Activated T-helper 17 cell treated with anti-CD3 and anti-CD28 coated beads, Interleukin-2, amount 50 U/mL, for 72 hours (primary cell): ENCODE data around the gene ORC2. TPM values are rescaled to one million over a fixed set of nuclear protein-coding genes. Genes with fewer than 3 reads are reported as not detected.
"Not testable (repeated sequence)": the region's sequence is repeated elsewhere in the genome, so short reads cannot be mapped to it uniquely, and the experiment has no call there.

ENCODE experiments used
- ATAC-seq: fragments of 150-1000 bp; cut with Tn5 transposase; replicated peaks from 2 replicates; pipeline ENCODE4 v1.10.0; 2021; ENCODE audit warnings: mild to moderate bottlenecking, moderate library complexity
- H3K27ac Mint-ChIP-seq: one replicate; pipeline ENCODE4 v1.8.0; 2022; ENCODE audit warnings: mixed read lengths
- H3K27me3 Mint-ChIP-seq: one replicate; pipeline ENCODE4 v1.8.0; 2022; ENCODE audit warnings: mixed read lengths
- H3K36me3 Mint-ChIP-seq: one replicate; pipeline ENCODE4 v1.8.0; 2022; ENCODE audit warnings: low read depth, mild to moderate bottlenecking, mixed read lengths
- H3K4me1 Mint-ChIP-seq: one replicate; pipeline ENCODE4 v1.8.0; 2022; ENCODE audit warnings: mixed read lengths
- H3K4me3 Mint-ChIP-seq: one replicate; pipeline ENCODE4 v1.8.0; 2022; ENCODE audit warnings: mild to moderate bottlenecking, mixed read lengths
- H3K9me3 Mint-ChIP-seq: one replicate; pipeline ENCODE4 v1.8.0; 2022; ENCODE audit warnings: mixed read lengths
- total RNA-seq, 2 donors: library from RNA; stranded (reverse); gene quantifications; one replicate each; pipeline ENCODE4 v1.2.3, GENCODE V29; 2022

ORC2 gene
- total RNA-seq, 2 donors from 2014 or later, result 58.4 to 59.3 TPM

GRCh38 chr2:200963918-200964252 lies 425 bp upstream of the ORC2 start:
- not testable (repeated sequence) for H3K9me3 Mint-ChIP-seq, H3K27me3 Mint-ChIP-seq
- H3K4me1 Mint-ChIP-seq, result peaks cover 37% of the 10 kb centered on the region
- H3K27ac Mint-ChIP-seq, result peak overlapping the region; percentile 95
- H3K36me3 Mint-ChIP-seq, result peaks cover 27% of the 10 kb centered on the region
- peak overlapping the region; percentile 98 for H3K4me3 Mint-ChIP-seq
- ATAC-seq, result peak; percentile 16

- Mint-ChIP-seq H3K9me3 (no peaks in the 10 kb centered on the region), H3K4me1 (peaks cover 27% of the 10 kb centered on the region), H3K4me3 (peak overlapping the region; percentile 98), H3K27me3 (no peaks in the 10 kb centered on the region), H3K27ac (peak overlapping the region; percentile 95), H3K36me3 (peaks cover 38% of the 10 kb centered on the region)
- ATAC-seq, result peak; percentile 19
These were observed 693 bp downstream of the ORC2 start for GRCh38 chr2:200962811-200963123.

- H3K4me1 Mint-ChIP-seq, result peaks cover 24% of the 10 kb centered on the region
- H3K4me3 Mint-ChIP-seq, result peak overlapping the region; percentile 98
- H3K27ac Mint-ChIP-seq, result peak overlapping the region; percentile 16
- H3K36me3 Mint-ChIP-seq, result peaks cover 49% of the 10 kb centered on the region
- H3K27me3 Mint-ChIP-seq, result no peaks in the 10 kb centered on the region
- H3K9me3 Mint-ChIP-seq, result no peaks in the 10 kb centered on the region
- no peak for ATAC-seq
These were observed 1.8 kb downstream of the ORC2 start for GRCh38 chr2:200961674-200962073.

- Mint-ChIP-seq H3K27ac (no peak overlapping the region), H3K4me3 (no peak overlapping the region), H3K36me3 (peaks cover 96% of the 10 kb centered on the region), H3K27me3 (no peaks in the 10 kb centered on the region), H3K4me1 (peaks cover 4% of the 10 kb centered on the region), H3K9me3 (no peaks in the 10 kb centered on the region)
- ATAC-seq, result no peak
These were observed 13.1 kb downstream of the ORC2 start for GRCh38 chr2:200950378-200950777.

- Mint-ChIP-seq H3K9me3 (no peaks in the 10 kb centered on the region), H3K27me3 (no peaks in the 10 kb centered on the region), H3K4me3 (peak overlapping the region; percentile 42), H3K36me3 (peaks cover 99% of the 10 kb centered on the region), H3K27ac (peak overlapping the region; percentile 86), H3K4me1 (peaks cover 22% of the 10 kb centered on the region)
- ATAC-seq, result no peak
These were observed 18.1 kb downstream of the ORC2 start for GRCh38 chr2:200945395-200945729.

GRCh38 chr2:200944467-200945394 lies 18.7 kb downstream of the ORC2 start:
- peak overlapping the region; percentile 42 for H3K4me3 Mint-ChIP-seq
- H3K27ac Mint-ChIP-seq, result peak overlapping the region; percentile 86
- H3K9me3 Mint-ChIP-seq, result no peaks in the 10 kb centered on the region
- ATAC-seq, result peak; percentile 89
- H3K4me1 Mint-ChIP-seq, result peaks cover 22% of the 10 kb centered on the region
- peaks cover 99% of the 10 kb centered on the region for H3K36me3 Mint-ChIP-seq
- H3K27me3 Mint-ChIP-seq, result no peaks in the 10 kb centered on the region

GRCh38 chr2:200943527-200944105 lies 19.8 kb downstream of the ORC2 start:
- peak overlapping the region; percentile 42 for H3K4me3 Mint-ChIP-seq
- H3K27ac Mint-ChIP-seq, result peak overlapping the region; percentile 86
- peaks cover 99% of the 10 kb centered on the region for H3K36me3 Mint-ChIP-seq
- H3K4me1 Mint-ChIP-seq, result peaks cover 22% of the 10 kb centered on the region
- no peaks in the 10 kb centered on the region for H3K27me3 Mint-ChIP-seq
- no peaks in the 10 kb centered on the region for H3K9me3 Mint-ChIP-seq
- peak; percentile 70 for ATAC-seq

- ATAC-seq, result no peak
- no peaks in the 10 kb centered on the region for H3K9me3 Mint-ChIP-seq
- H3K4me1 Mint-ChIP-seq, result peaks cover 13% of the 10 kb centered on the region
- H3K27me3 Mint-ChIP-seq, result no peaks in the 10 kb centered on the region
- H3K27ac Mint-ChIP-seq, result no peak overlapping the region
- no peak overlapping the region for H3K4me3 Mint-ChIP-seq
- peaks cover 98% of the 10 kb centered on the region for H3K36me3 Mint-ChIP-seq
These were observed 23.6 kb downstream of the ORC2 start for GRCh38 chr2:200939832-200940231.

- Mint-ChIP-seq H3K4me1 (peaks cover 7% of the 10 kb centered on the region), H3K27ac (no peak overlapping the region), H3K9me3 (no peaks in the 10 kb centered on the region), H3K36me3 (peaks cover 84% of the 10 kb centered on the region), H3K27me3 (no peaks in the 10 kb centered on the region), H3K4me3 (no peak overlapping the region)
- ATAC-seq, result no peak
These were observed 32.4 kb downstream of the ORC2 start for GRCh38 chr2:200930947-200931626.

GRCh38 chr2:200929334-200930249 lies 33.9 kb downstream of the ORC2 start:
- peak overlapping the region; percentile 20 for H3K4me3 Mint-ChIP-seq
- peak; percentile 96 for ATAC-seq
- H3K9me3 Mint-ChIP-seq, result no peaks in the 10 kb centered on the region
- peaks cover 7% of the 10 kb centered on the region for H3K4me1 Mint-ChIP-seq
- H3K27me3 Mint-ChIP-seq, result no peaks in the 10 kb centered on the region
- H3K36me3 Mint-ChIP-seq, result peaks cover 84% of the 10 kb centered on the region
- H3K27ac Mint-ChIP-seq, result peak overlapping the region; percentile 41

- H3K4me3 Mint-ChIP-seq, result peak overlapping the region; percentile 24
- peaks cover 94% of the 10 kb centered on the region for H3K36me3 Mint-ChIP-seq
- H3K4me1 Mint-ChIP-seq, result peaks cover 14% of the 10 kb centered on the region
- ATAC-seq, result peak; percentile 100
- peak overlapping the region; percentile 92 for H3K27ac Mint-ChIP-seq
- H3K27me3 Mint-ChIP-seq, result no peaks in the 10 kb centered on the region
- no peaks in the 10 kb centered on the region for H3K9me3 Mint-ChIP-seq
These were observed 41.0 kb downstream of the ORC2 start for GRCh38 chr2:200922439-200922838.

GRCh38 chr2:200913654-200914053 lies 49.8 kb downstream of the ORC2 start:
- ATAC-seq, result no peak
- Mint-ChIP-seq H3K27ac (peak overlapping the region; percentile 66), H3K36me3 (peaks cover 97% of the 10 kb centered on the region), H3K4me1 (no peaks in the 10 kb centered on the region), H3K4me3 (no peak overlapping the region), H3K27me3 (no peaks in the 10 kb centered on the region), H3K9me3 (no peaks in the 10 kb centered on the region)

- no peaks in the 10 kb centered on the region for H3K27me3 Mint-ChIP-seq
- no peaks in the 10 kb centered on the region for H3K4me1 Mint-ChIP-seq
- no peak for ATAC-seq
- H3K36me3 Mint-ChIP-seq, result peaks cover 84% of the 10 kb centered on the region
- no peak overlapping the region for H3K27ac Mint-ChIP-seq
- no peaks in the 10 kb centered on the region for H3K9me3 Mint-ChIP-seq
- H3K4me3 Mint-ChIP-seq, result no peak overlapping the region
These were observed 53.5 kb downstream of the ORC2 start for GRCh38 chr2:200909958-200910357.

GRCh38 chr2:200905618-200906296 lies 57.7 kb downstream of the ORC2 start:
- peaks cover 5% of the 10 kb centered on the region for H3K4me1 Mint-ChIP-seq
- H3K27ac Mint-ChIP-seq, result peak overlapping the region; percentile 8
- H3K36me3 Mint-ChIP-seq, result peaks cover 66% of the 10 kb centered on the region
- ATAC-seq, result peak; percentile 76
- H3K4me3 Mint-ChIP-seq, result no peak overlapping the region
- H3K27me3 Mint-ChIP-seq, result no peaks in the 10 kb centered on the region
- no peaks in the 10 kb centered on the region for H3K9me3 Mint-ChIP-seq
